H9 (cell line): ENCODE results near the gene CCDC148. TPM values are rescaled to one million over a fixed set of nuclear protein-coding genes. Genes with fewer than 3 reads are reported as not detected.

Experiments
- DNase-seq: peaks from one replicate; pipeline ENCODE4 v3.0.0-alpha.2; 2017
- H2AFZ ChIP-seq: one replicate; pipeline ENCODE4 v1.6.1; 2013; ENCODE audit warnings: mild to moderate bottlenecking, low read length, control low read depth, moderate library complexity
- H2AK5ac ChIP-seq: 2 replicates; pipeline ENCODE4 v1.6.1; 2013; ENCODE audit warnings: low read length, control low read depth, mixed read lengths; ENCODE audit not compliant: insufficient read length
- H2BK120ac ChIP-seq: one replicate; pipeline ENCODE4 v1.6.1; 2013; ENCODE audit warnings: low read depth, mild to moderate bottlenecking, low read length, control low read depth, inconsistent platforms; ENCODE audit not compliant: poor library complexity, severe bottlenecking
- H2BK12ac ChIP-seq: 2 replicates; pipeline ENCODE4 v1.6.1; 2013; ENCODE audit warnings: low read length, control low read depth, mixed read lengths, low read depth; ENCODE audit not compliant: insufficient read length
- H2BK15ac ChIP-seq: 2 replicates; pipeline ENCODE4 v1.6.1; 2013; ENCODE audit warnings: low read depth, low read length, control low read depth
- H2BK20ac ChIP-seq: one replicate; pipeline ENCODE4 v1.6.1; 2013; ENCODE audit warnings: low read depth, mild to moderate bottlenecking, low read length, control low read depth, inconsistent platforms; ENCODE audit not compliant: poor library complexity, severe bottlenecking
- H2BK5ac ChIP-seq: 2 replicates; pipeline ENCODE4 v1.6.1; 2013; ENCODE audit warnings: low read length, control low read depth, mixed read lengths; ENCODE audit not compliant: insufficient read length
- H3K14ac ChIP-seq: 2 replicates; pipeline ENCODE4 v1.6.1; 2013; ENCODE audit warnings: low read length, control low read depth; ENCODE audit not compliant: insufficient read depth
- H3K18ac ChIP-seq: 2 replicates; pipeline ENCODE4 v1.6.1; 2013; ENCODE audit warnings: low read depth, mild to moderate bottlenecking, mixed read lengths, low read length, control low read depth; ENCODE audit not compliant: insufficient read length
- H3K23ac ChIP-seq: 2 replicates; pipeline ENCODE4 v1.6.1; 2013; ENCODE audit warnings: low read length, control low read depth, mixed read lengths, low read depth; ENCODE audit not compliant: insufficient read length
- H3K23me2 ChIP-seq: 2 replicates; pipeline ENCODE4 v1.6.1; 2013; ENCODE audit warnings: low read depth, mild to moderate bottlenecking, mixed read lengths, low read length, control low read depth; ENCODE audit not compliant: insufficient read length, poor library complexity, severe bottlenecking
- H3K27ac ChIP-seq: 2 replicates; pipeline ENCODE4 v1.5.1; 2013; ENCODE audit warnings: low read length, control low read depth, mixed read lengths, low read depth; ENCODE audit not compliant: insufficient read length
- H3K27me3 ChIP-seq: 2 replicates; pipeline ENCODE4 v1.6.1; 2013; ENCODE audit warnings: low read length, control low read depth, inconsistent platforms; ENCODE audit not compliant: insufficient read depth
- H3K4ac ChIP-seq: 2 replicates; pipeline ENCODE4 v1.6.1; 2013; ENCODE audit warnings: low read depth, mild to moderate bottlenecking, control low read depth, inconsistent platforms, low read length, moderate library complexity
- H3K4me1 ChIP-seq: 2 replicates; pipeline ENCODE4 v1.6.1; 2013; ENCODE audit warnings: low read length, control low read depth, inconsistent platforms; ENCODE audit not compliant: insufficient read depth
- H3K4me2 ChIP-seq: 2 replicates; pipeline ENCODE4 v1.6.1; 2013; ENCODE audit warnings: low read length, control low read depth, mixed read lengths; ENCODE audit not compliant: insufficient read length, insufficient read depth
- H3K56ac ChIP-seq: 2 replicates; pipeline ENCODE4 v1.6.1; 2013; ENCODE audit warnings: low read depth, mild to moderate bottlenecking, mixed read lengths, low read length, control low read depth; ENCODE audit not compliant: insufficient read length
- H3K79me1 ChIP-seq: 2 replicates; pipeline ENCODE4 v1.6.1; 2013; ENCODE audit warnings: low read depth, mild to moderate bottlenecking, moderate library complexity, low read length, control low read depth, inconsistent platforms; ENCODE audit not compliant: insufficient read depth, poor library complexity, severe bottlenecking
- H3K79me2 ChIP-seq: 2 replicates; pipeline ENCODE4 v1.6.1; 2013; ENCODE audit warnings: low read length, control low read depth, inconsistent platforms; ENCODE audit not compliant: insufficient read depth
- H3K9ac ChIP-seq: 2 replicates; pipeline ENCODE4 v1.6.1; 2013; ENCODE audit warnings: low read length, control low read depth, mixed read lengths; ENCODE audit not compliant: insufficient read length; ENCODE audit errors: extremely low read depth
- H3K9me3 ChIP-seq: one replicate; pipeline ENCODE4 v1.6.1; 2013; ENCODE audit warnings: low read depth, low read length, inconsistent platforms; ENCODE audit not compliant: control insufficient read depth
- H3T11ph ChIP-seq: one replicate; pipeline ENCODE4 v1.6.1; 2013; ENCODE audit warnings: mild to moderate bottlenecking, low read length, control low read depth, inconsistent platforms
- H4K20me1 ChIP-seq: one replicate; pipeline ENCODE4 v1.6.1; 2013; ENCODE audit not compliant: control insufficient read depth, insufficient read length, insufficient read depth
- H4K5ac ChIP-seq: 2 replicates; pipeline ENCODE4 v1.6.1; 2013; ENCODE audit warnings: low read depth, mild to moderate bottlenecking, mixed read lengths, low read length, control low read depth; ENCODE audit not compliant: insufficient read length
- H4K8ac ChIP-seq: replicated peaks from 2 replicates; pipeline ENCODE4 v1.6.1; 2013; ENCODE audit warnings: low read length, control low read depth, mixed read lengths, low read depth; ENCODE audit not compliant: insufficient read length
- H4K91ac ChIP-seq: 2 replicates; pipeline ENCODE4 v1.6.1; 2013; ENCODE audit warnings: low read depth, mild to moderate bottlenecking, moderate library complexity, mixed read lengths, low read length, control low read depth; ENCODE audit not compliant: insufficient read length
- H3K27ac Mint-ChIP-seq, 3 experiments: 2 replicates in 2 of 3; 3 replicates in 1 of 3; pipeline ENCODE4 v1.8.0; 2020 to 2021; ENCODE audit warnings: mixed read lengths in 3 of 3, mild to moderate bottlenecking in 1 of 3, moderate library complexity in 1 of 3
- H3K27me3 Mint-ChIP-seq: 2 replicates; pipeline ENCODE4 v1.8.0; 2021; ENCODE audit warnings: low read depth, mild to moderate bottlenecking, moderate library complexity, mixed read lengths
- H3K36me3 Mint-ChIP-seq, 3 experiments: 2 replicates in 2 of 3; 3 replicates in 1 of 3; pipeline ENCODE4 v1.8.0; 2020 to 2021; ENCODE audit warnings: low read depth in 3 of 3, mixed read lengths in 3 of 3; ENCODE audit not compliant: insufficient read depth in 1 of 3
- H3K4me1 Mint-ChIP-seq, 2 experiments: 2 replicates each; pipeline ENCODE4 v1.8.0; 2020; ENCODE audit warnings: mixed read lengths in 2 of 2
- H3K4me3 Mint-ChIP-seq, 2 experiments: 2 replicates in 1 of 2; 3 replicates in 1 of 2; pipeline ENCODE4 v1.8.0; 2020 to 2021; ENCODE audit warnings: mild to moderate bottlenecking in 2 of 2, mixed read lengths in 2 of 2, moderate library complexity in 1 of 2
- H3K9me3 Mint-ChIP-seq, 2 experiments: 2 replicates in 1 of 2; 3 replicates in 1 of 2; pipeline ENCODE4 v1.8.0; 2020; ENCODE audit warnings: mild to moderate bottlenecking in 2 of 2, mixed read lengths in 2 of 2, moderate library complexity in 1 of 2
- WGBS: extraction: QIAGEN DNeasy Blood & Tissue Kit; methylation state at CpG from one replicate; pipeline ENCODE4 v1.1.7; 2013; ENCODE audit warnings: missing lambda C conversion rate, low lambda C conversion rate, mixed read lengths; ENCODE audit not compliant: insufficient read length; ENCODE audit errors: extremely low coverage; 5-methylcytosine and 5-hydroxymethylcytosine counted together
- total RNA-seq: library from RNA; stranded (reverse); gene quantifications from 2 replicates; pipeline ENCODE4 v1.2.1, GENCODE V29; 2021
- TF ChIP-seq, protein P1 (sequence below): fragments of 200-600 bp; sonication (generic); conservative IDR thresholded peaks from 3 replicates; pipeline ENCODE4 v1.8.0; 2021; ENCODE audit warnings: antibody characterized with exemption, mild to moderate bottlenecking

Gene CCDC148
- total RNA-seq, 1 experiment from 2014 or later = 1.5 TPM

DNA sequence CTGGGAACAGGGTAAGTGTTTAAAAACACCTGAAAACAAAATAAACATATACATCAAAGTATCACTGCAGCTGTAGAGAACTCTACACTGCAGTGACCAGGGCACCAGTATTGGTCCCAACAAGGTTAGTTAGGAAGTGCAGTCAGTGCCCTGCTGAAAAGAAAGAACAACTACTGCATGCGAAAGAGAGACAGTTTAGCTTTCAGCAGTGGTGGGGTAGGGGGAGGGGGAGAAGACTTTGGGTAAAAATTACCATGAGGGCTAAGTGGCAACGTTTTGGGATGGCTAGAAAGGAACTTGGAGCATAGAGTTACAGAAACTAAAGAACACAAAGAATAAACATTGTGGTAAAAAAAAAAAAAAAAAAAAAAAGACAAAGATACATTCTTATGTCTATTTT lies 242.8 kb downstream of the CCDC148 start:
- Histone ChIP-seq H3K23ac (no peak overlapping the region), H3K9ac (no peak overlapping the region)
- no CpG with 5 or more reads among the region's 2 CpGs for WGBS

More for the DNA sequence above, 242.8 kb downstream of the CCDC148 start:
- Histone ChIP-seq H4K91ac (no peak overlapping the region), H3K14ac (no peak overlapping the region), H3K9me3 (no peaks in the 10 kb centered on the region), H3K56ac (no peak overlapping the region), H3K79me1 (no peaks in the 10 kb centered on the region), H3K79me2 (no peaks in the 10 kb centered on the region), H4K8ac (no peak overlapping the region), H3T11ph (no peak overlapping the region), H2BK120ac (no peak overlapping the region), H3K4ac (no peak overlapping the region), H2BK15ac (no peak overlapping the region), H3K4me1 (peaks cover 3% of the 10 kb centered on the region; the same call in 1 of the 2 replicates), H3K27ac (no peak overlapping the region), H2BK20ac (no peak overlapping the region), H4K20me1 (no peaks in the 10 kb centered on the region), H2AK5ac (no peak overlapping the region), H3K27me3 (no peaks in the 10 kb centered on the region), H3K23me2 (no peaks in the 10 kb centered on the region), H2BK12ac (no peak overlapping the region), H4K5ac (no peak overlapping the region), H3K18ac (no peak overlapping the region), H3K4me2 (no peak overlapping the region), H2AFZ (no peak overlapping the region), H2BK5ac (no peak overlapping the region)
- Mint-ChIP-seq H3K27me3 (no peaks in the 10 kb centered on the region), H3K4me3 (no peak overlapping the region), H3K4me1 (peaks cover 12 to 13% of the 10 kb centered on the region in 2 experiments), H3K27ac (0 out of 7 replicates have a peak overlapping the region, but pooled peaks of 1 of the 3 experiments have one; percentile 34), H3K9me3 (no peaks in the 10 kb centered on the region), H3K36me3 (no peaks in the 10 kb centered on the region; a peak in 1 of 7 replicates)
- TF ChIP-seq, protein P1, sequence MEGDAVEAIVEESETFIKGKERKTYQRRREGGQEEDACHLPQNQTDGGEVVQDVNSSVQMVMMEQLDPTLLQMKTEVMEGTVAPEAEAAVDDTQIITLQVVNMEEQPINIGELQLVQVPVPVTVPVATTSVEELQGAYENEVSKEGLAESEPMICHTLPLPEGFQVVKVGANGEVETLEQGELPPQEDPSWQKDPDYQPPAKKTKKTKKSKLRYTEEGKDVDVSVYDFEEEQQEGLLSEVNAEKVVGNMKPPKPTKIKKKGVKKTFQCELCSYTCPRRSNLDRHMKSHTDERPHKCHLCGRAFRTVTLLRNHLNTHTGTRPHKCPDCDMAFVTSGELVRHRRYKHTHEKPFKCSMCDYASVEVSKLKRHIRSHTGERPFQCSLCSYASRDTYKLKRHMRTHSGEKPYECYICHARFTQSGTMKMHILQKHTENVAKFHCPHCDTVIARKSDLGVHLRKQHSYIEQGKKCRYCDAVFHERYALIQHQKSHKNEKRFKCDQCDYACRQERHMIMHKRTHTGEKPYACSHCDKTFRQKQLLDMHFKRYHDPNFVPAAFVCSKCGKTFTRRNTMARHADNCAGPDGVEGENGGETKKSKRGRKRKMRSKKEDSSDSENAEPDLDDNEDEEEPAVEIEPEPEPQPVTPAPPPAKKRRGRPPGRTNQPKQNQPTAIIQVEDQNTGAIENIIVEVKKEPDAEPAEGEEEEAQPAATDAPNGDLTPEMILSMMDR = no peak
- no peak for DNase-seq
